Endometrium (tissue), 2 donors: ENCODE data around the gene ERRFI1.

Experiments used
- FAIRE-seq: peaks from 2 replicates; lab custom pipeline; 2012; peaks lifted over from hg19 to GRCh38; lab: Jason Lieb, UNC
- donor health status: control.
- donor health status: control.

Gene ERRFI1

GRCh38 chr1:8017495-8018197, 8.5 kb downstream of the ERRFI1 start:
- FAIRE-seq, result peak; percentile 4

- FAIRE-seq, result no peak
These were observed 9.2 kb downstream of the ERRFI1 start for GRCh38 chr1:8016895-8017241.

- no peak for FAIRE-seq
These were observed 9.8 kb downstream of the ERRFI1 start for GRCh38 chr1:8016210-8016894.

- FAIRE-seq, result no peak
These were observed 10.3 kb downstream of the ERRFI1 start for GRCh38 chr1:8015809-8016165.

GRCh38 chr1:8015036-8015808, 10.9 kb downstream of the ERRFI1 start:
- peak; percentile 82 for FAIRE-seq

GRCh38 chr1:8014381-8014988, 11.6 kb downstream of the ERRFI1 start:
- FAIRE-seq, result no peak

GRCh38 chr1:8013800-8014199, 12.3 kb downstream of the ERRFI1 start:
- FAIRE-seq, result no peak

- FAIRE-seq, result no peak
These were observed 12.7 kb downstream of the ERRFI1 start for GRCh38 chr1:8013399-8013798.

GRCh38 chr1:8012955-8013354, 13.2 kb downstream of the ERRFI1 start:
- no peak for FAIRE-seq

- FAIRE-seq, result no peak
These were observed 13.9 kb downstream of the ERRFI1 start for GRCh38 chr1:8011923-8012858.

GRCh38 chr1:8011016-8011415, 15.1 kb downstream of the ERRFI1 start:
- FAIRE-seq, result no peak

- no peak for FAIRE-seq
These were observed 15.9 kb downstream of the ERRFI1 start for GRCh38 chr1:8010080-8010664.

GRCh38 chr1:8009043-8010002, 16.8 kb downstream of the ERRFI1 start:
- no peak for FAIRE-seq

- FAIRE-seq, result no peak
These were observed 19.8 kb downstream of the ERRFI1 start for GRCh38 chr1:8006037-8006963.

- FAIRE-seq, result no peak
These were observed 21.1 kb downstream of the ERRFI1 start for GRCh38 chr1:8004803-8005573.

GRCh38 chr1:8004113-8004802, 21.9 kb downstream of the ERRFI1 start:
- FAIRE-seq, result no peak

GRCh38 chr1:8003438-8004112, 22.5 kb downstream of the ERRFI1 start:
- FAIRE-seq, result no peak
